H1 (cell line): ENCODE data around the gene PPFIA4. TPM values are rescaled to one million over a fixed set of nuclear protein-coding genes. Genes with fewer than 3 reads are reported as not detected.

Source experiments
- CTCF ChIA-PET: fragments of 300-600 bp; sonication (Branson Sonifier 250); formaldehyde crosslinking; loops from one replicate; lab custom pipeline; 2021; ENCODE audit not compliant: partially characterized antibody; lab: Charles Lee
- POLR2A ChIA-PET: fragments of 300-600 bp; sonication (Branson Sonifier 250); formaldehyde crosslinking; loops from one replicate; lab custom pipeline; 2021; ENCODE audit warnings: inconsistent platforms; ENCODE audit not compliant: partially characterized antibody; lab: Charles Lee
- DNase-seq, 2 experiments: peaks; one replicate each; pipeline versions ENCODE4 v3.0.0 to v3.0.0-alpha.2; 2010 to 2022; ENCODE audit warnings: low spot score in 2 of 2, low read depth in 1 of 2, mixed read lengths in 1 of 2
- FAIRE-seq: peaks from 2 replicates; lab custom pipeline; 2011; peaks lifted over from hg19 to GRCh38; lab: Jason Lieb, UNC
- H2AFZ ChIP-seq: 2 replicates; pipeline ENCODE4 v1.8.1; 2012; ENCODE audit warnings: low read length, inconsistent platforms
- H2AK5ac ChIP-seq: 2 replicates; pipeline ENCODE4 v1.6.1; 2013; ENCODE audit warnings: low read depth, low read length
- H2BK120ac ChIP-seq: replicated peaks from 2 replicates; pipeline ENCODE3; 2013; ENCODE audit warnings: low read depth, low read length, inconsistent platforms
- H2BK12ac ChIP-seq: 2 replicates; pipeline ENCODE4 v1.6.1; 2013; ENCODE audit warnings: low read depth, low read length
- H2BK15ac ChIP-seq: 2 replicates; pipeline ENCODE4 v1.6.1; 2013; ENCODE audit warnings: low read length
- H2BK20ac ChIP-seq: 2 replicates; pipeline ENCODE4 v1.6.1; 2013; ENCODE audit warnings: low read length
- H2BK5ac ChIP-seq: 2 replicates; pipeline ENCODE4 v1.6.1; 2013; ENCODE audit warnings: low read depth, low read length
- H3K14ac ChIP-seq: 2 replicates; pipeline ENCODE4 v1.6.1; 2013; ENCODE audit warnings: inconsistent platforms; ENCODE audit not compliant: insufficient read length
- H3K18ac ChIP-seq: 2 replicates; pipeline ENCODE4 v1.6.1; 2013; ENCODE audit warnings: low read length; ENCODE audit errors: extremely low read depth
- H3K23ac ChIP-seq: 2 replicates; pipeline ENCODE4 v1.6.1; 2013; ENCODE audit warnings: inconsistent platforms; ENCODE audit not compliant: insufficient read length
- H3K23me2 ChIP-seq: 2 replicates; pipeline ENCODE4 v1.6.1; 2013; ENCODE audit warnings: low read depth, low read length
- H3K27ac ChIP-seq: 2 replicates; pipeline ENCODE4 v1.6.1; 2011; ENCODE audit warnings: low read depth, low read length, inconsistent platforms
- H3K27me3 ChIP-seq, 4 experiments: replicated peaks in 1 of 4; 1 replicate in 1 of 4; 2 replicates in 3 of 4; pipeline versions ENCODE4 v1.6.1 to v1.8.1; 2011 to 2013; ENCODE audit warnings: low read length in 3 of 4, mild to moderate bottlenecking in 3 of 4, inconsistent platforms in 2 of 4, mixed read lengths in 2 of 4, moderate library complexity in 1 of 4; ENCODE audit not compliant: control insufficient read depth in 3 of 4, insufficient read depth in 3 of 4; ENCODE audit errors: extremely low read depth in 1 of 4
- H3K36me3 ChIP-seq, 4 experiments: 2 replicates each; pipeline versions ENCODE4 v1.6.1 to v1.8.1; 2011 to 2013; ENCODE audit warnings: mild to moderate bottlenecking in 4 of 4, low read length in 3 of 4, moderate library complexity in 2 of 4, control low read depth in 1 of 4, inconsistent platforms in 1 of 4; ENCODE audit not compliant: insufficient read depth in 4 of 4, control insufficient read depth in 2 of 4
- H3K4ac ChIP-seq: replicated peaks from 2 replicates; pipeline ENCODE3; 2013; ENCODE audit warnings: low read length, low read depth, mixed read lengths, inconsistent platforms; ENCODE audit not compliant: insufficient read length
- H3K4me1 ChIP-seq, 4 experiments: replicated peaks in 1 of 4; 1 replicate in 1 of 4; 2 replicates in 3 of 4; pipeline versions ENCODE4 v1.6.1 to v1.8.1; 2011 to 2013; ENCODE audit warnings: low read length in 3 of 4, inconsistent platforms in 2 of 4, mixed read lengths in 1 of 4; ENCODE audit not compliant: insufficient read depth in 4 of 4, control insufficient read depth in 3 of 4
- H3K4me2 ChIP-seq, 2 experiments: 2 replicates each; pipeline versions ENCODE4 v1.6.1 to v1.8.1; 2011 to 2013; ENCODE audit warnings: low read depth in 2 of 2, low read length in 2 of 2, control low read depth in 1 of 2, inconsistent platforms in 1 of 2, mild to moderate bottlenecking in 1 of 2; ENCODE audit not compliant: insufficient read depth in 1 of 2
- H3K4me3 ChIP-seq, 4 experiments: fragments of 200-600, 300-600 bp in 1 of 4; sonication (generic), shearing (Covaris generic), sonication (Bioruptor Twin) in 1 of 4; 2 replicates each; pipeline versions ENCODE4 v1.5.1 to v1.8.1; 2011 to 2016; ENCODE audit warnings: low read length in 4 of 4, low read depth in 3 of 4, control low read depth in 2 of 4, inconsistent platforms in 2 of 4, mild to moderate bottlenecking in 2 of 4, mixed read lengths in 1 of 4, moderate library complexity in 1 of 4; ENCODE audit not compliant: insufficient read depth in 2 of 4; ENCODE audit errors: extremely low read depth in 1 of 4
- H3K56ac ChIP-seq: replicated peaks from 2 replicates; pipeline ENCODE3; 2013; ENCODE audit warnings: low read depth, mild to moderate bottlenecking, mixed read lengths, low read length, inconsistent platforms; ENCODE audit not compliant: insufficient read length
- H3K79me1 ChIP-seq: 2 replicates; pipeline ENCODE4 v1.6.1; 2013; ENCODE audit warnings: low read depth, low read length, control low read depth
- H3K79me2 ChIP-seq, 2 experiments: 2 replicates each; pipeline versions ENCODE4 v1.6.1 to v1.8.1; 2012 to 2013; ENCODE audit warnings: low read length in 2 of 2, mild to moderate bottlenecking in 2 of 2, inconsistent platforms in 1 of 2; ENCODE audit not compliant: insufficient read depth in 2 of 2, control insufficient read depth in 1 of 2
- H3K9ac ChIP-seq, 4 experiments: replicated peaks in 1 of 4; 1 replicate in 1 of 4; 2 replicates in 3 of 4; pipeline versions ENCODE4 v1.6.1 to v1.8.1; 2011 to 2013; ENCODE audit warnings: low read depth in 3 of 4, low read length in 3 of 4, control low read depth in 2 of 4, mild to moderate bottlenecking in 2 of 4, moderate library complexity in 2 of 4, inconsistent platforms in 1 of 4; ENCODE audit errors: extremely low read depth in 1 of 4
- H3K9me3 ChIP-seq, 2 experiments: 2 replicates each; pipeline versions ENCODE4 v1.6.1 to v1.8.1; 2012 to 2013; ENCODE audit warnings: mild to moderate bottlenecking in 2 of 2, moderate library complexity in 2 of 2, control low read depth in 1 of 2, inconsistent platforms in 1 of 2, low read depth in 1 of 2, low read length in 1 of 2, mixed read lengths in 1 of 2; ENCODE audit not compliant: insufficient read depth in 2 of 2
- H4K20me1 ChIP-seq, 2 experiments: replicated peaks in 1 of 2; 2 replicates each; pipeline versions ENCODE3 to v1.8.1; 2011 to 2013; ENCODE audit warnings: inconsistent platforms in 2 of 2, low read length in 2 of 2, mild to moderate bottlenecking in 1 of 2; ENCODE audit not compliant: insufficient read depth in 2 of 2, control insufficient read depth in 1 of 2
- H4K5ac ChIP-seq: 2 replicates; pipeline ENCODE4 v1.6.1; 2013; ENCODE audit warnings: low read length, low read depth, mixed read lengths, inconsistent platforms; ENCODE audit not compliant: insufficient read length
- H4K8ac ChIP-seq: 2 replicates; pipeline ENCODE4 v1.8.0; 2013; ENCODE audit warnings: mild to moderate bottlenecking, moderate library complexity, low read length, inconsistent platforms; ENCODE audit not compliant: insufficient read depth; ENCODE audit errors: extremely low read depth
- H4K91ac ChIP-seq: replicated peaks from 2 replicates; pipeline ENCODE3; 2013; ENCODE audit warnings: low read length, mixed read lengths, inconsistent platforms; ENCODE audit not compliant: insufficient read length
- ATF3 ChIP-seq: IDR thresholded peaks from 2 replicates; pipeline ENCODE4 v1.6.1; 2011; ENCODE audit warnings: low read depth, mild to moderate bottlenecking, low read length; ENCODE audit not compliant: insufficient read depth
- WGBS, 2 experiments: shearing (Covaris generic) in 1 of 2; methylation state at CpG; one replicate each; pipeline versions ENCODE4 v1.1.6 to v1.1.7; 2013 to 2015; ENCODE audit warnings: low lambda C conversion rate in 2 of 2, mixed read lengths in 2 of 2, inconsistent platforms in 1 of 2, low coverage in 1 of 2, missing lambda C conversion rate in 1 of 2; ENCODE audit not compliant: insufficient replicate concordance in 2 of 2, insufficient coverage in 1 of 2, insufficient read length in 1 of 2; ENCODE audit errors: extremely low coverage in 1 of 2, missing lambda C conversion rate in 1 of 2; 5-methylcytosine and 5-hydroxymethylcytosine counted together
- polyA plus RNA-seq, 7 experiments: library from polyadenylated mRNA; depleted of rRNA in 3 of 7; stranded (reverse) in 5 of 7; unstranded in 2 of 7; fragments of >200 nt in 5 of 7; fragments of 200-250 nt in 2 of 7; gene quantifications; 1 replicate in 5 of 7; 2 replicates in 1 of 7; 4 replicates in 1 of 7; pipeline versions ENCODE4 v1.2.1 to v1.2.3, GENCODE V29; 2011 to 2013; ENCODE audit warnings: missing spikeins in 2 of 7, mixed read lengths in 2 of 7
- total RNA-seq: library from RNA; stranded (reverse); fragmentation: NEBNext Ultra II Directional; extraction: Animal tissue kit (Norgen Biotek cat#: 25700); gene quantifications from 2 replicates; pipeline ENCODE4 v1.2.1, GENCODE V29; 2021

PPFIA4 gene
- total and polyA plus RNA-seq, 2 of the 8 experiments (the other 6 are each of a cell fraction or from before 2014, with no cell fraction given), result 9.0 to 9.9 TPM

GRCh38 chr1:203001986-203002385 is 24.3 kb upstream of the PPFIA4 start:
- Histone ChIP-seq H3K4me2 (no peak overlapping the region), H4K8ac (no peak overlapping the region), H3K4me1 (peaks cover 0 to 4% (median 2%) of the 10 kb centered on the region in 4 experiments; a peak in 3 of 7 replicates), H3K4me3 (no peak overlapping the region), H2BK15ac (peak overlapping the region; percentile 31; the same call in 1 of the 2 replicates), H2BK120ac (no peak overlapping the region), H3K27me3 (no peaks in the 10 kb centered on the region), H3K79me2 (no peaks in the 10 kb centered on the region), H2BK20ac (peak overlapping the region; percentile 51; the same call in 1 of the 2 replicates), H2AK5ac (0 out of 2 replicates have a peak overlapping the region, but pooled peaks have one; percentile 53), H3K27ac (no peak overlapping the region; the same call in 1 of the 2 replicates), H4K91ac (peak overlapping the region; percentile 1), H2BK12ac (0 out of 2 replicates have a peak overlapping the region, but pooled peaks have one; percentile 75), H3K79me1 (no peaks in the 10 kb centered on the region), H2BK5ac (peak overlapping the region; percentile 56; the same call in 1 of the 2 replicates), H3K9ac (no peak overlapping the region), H3K23ac (no peak overlapping the region), H3K36me3 (no peaks in the 10 kb centered on the region), H3K18ac (peak overlapping the region; percentile 62), H3K56ac (no peak overlapping the region), H2AFZ (peak overlapping the region; percentile 50; the same call in 1 of the 2 replicates), H4K20me1 (no peaks in the 10 kb centered on the region), H3K9me3 (no peaks in the 10 kb centered on the region), H4K5ac (no peak overlapping the region), H3K4ac (no peak overlapping the region), H3K23me2 (peaks cover 5% of the 10 kb centered on the region; the same call in 1 of the 2 replicates), H3K14ac (no peak overlapping the region)
- TF ChIP-seq ATF3, result no peak
- 92% methylated on average over 9 of the region's 9 CpGs; no CpG with 5 or more reads in 1 of the 2 experiments for WGBS, 2 experiments
- POLR2A ChIA-PET, result no interaction called here
- FAIRE-seq (no peak), DNase-seq (no peak)
- CTCF ChIA-PET, result interaction anchor here (0.6 to 6.0 kb wide), 4 partner anchors 12 to 192 kb away, joined by 3 to 43 read pairs (median 3); partner anchors contain the start of gene PCAT6
